Activated CD8-positive, alpha-beta memory T cell treated with anti-CD3 and anti-CD28 coated beads for 36 hours (primary cell): ENCODE data around the gene PADI6. TPM values are rescaled to one million over a fixed set of nuclear protein-coding genes. Genes with fewer than 3 reads are reported as not detected.

ENCODE experiments used
- CTCF ChIA-PET: fragments of 350-600 bp; sonication (Branson Sonifier 250); formaldehyde crosslinking; loops from one replicate; lab custom pipeline; 2021; ENCODE audit warnings: antibody characterized with exemption; lab: Charles Lee
- POLR2A ChIA-PET: fragments of 350-600 bp; sonication (Branson Sonifier 250); formaldehyde crosslinking; loops from one replicate; lab custom pipeline; 2021; ENCODE audit warnings: antibody characterized with exemption; lab: Charles Lee
- total RNA-seq, 2 experiments: library from RNA; stranded (reverse); gene quantifications; one replicate each; pipeline ENCODE4 v1.2.3, GENCODE V29; 2021

Gene PADI6
- total RNA-seq, 2 experiments from 2014 or later: not detected

DNA sequence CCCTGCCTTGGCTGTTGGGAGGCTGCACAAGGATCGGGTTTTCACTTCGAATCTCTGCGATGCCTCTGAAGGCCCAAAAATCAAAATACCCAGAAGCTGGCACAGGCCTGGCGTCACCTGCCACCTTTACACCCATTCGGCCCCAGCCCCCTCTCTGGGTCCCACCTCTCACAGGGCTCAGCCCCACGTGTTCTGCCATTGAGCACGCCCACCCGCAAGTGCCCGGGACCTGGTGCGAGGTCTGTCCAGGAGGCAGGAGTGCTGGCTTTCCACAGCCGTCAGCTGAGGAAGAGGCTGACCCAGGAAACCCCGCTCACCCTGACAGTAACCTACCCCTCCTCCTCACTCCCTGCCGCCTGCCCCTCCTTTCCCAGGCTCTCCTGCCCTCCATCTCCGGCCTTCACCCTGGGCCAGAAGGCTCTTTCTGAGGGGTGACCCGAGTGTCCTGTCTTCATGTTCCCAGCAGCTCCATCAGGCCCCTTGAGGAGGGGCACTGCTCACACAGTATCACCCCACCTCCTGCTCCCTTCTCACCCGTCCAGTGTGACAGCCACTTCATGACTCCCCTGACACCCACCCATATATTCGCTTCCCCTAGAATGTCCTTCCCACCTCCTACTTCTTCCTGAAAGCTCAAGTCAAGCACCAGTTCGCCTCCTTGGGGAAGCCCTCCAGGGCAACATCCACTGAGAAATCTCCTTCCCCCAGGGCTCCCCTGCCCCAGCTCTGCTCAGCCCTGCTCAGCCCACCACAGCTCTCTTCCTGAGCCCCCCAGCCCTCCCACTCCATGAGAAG is 54.0 kb downstream of the PADI6 start:
- CTCF ChIA-PET: no interaction called here
- POLR2A ChIA-PET: no interaction called here

DNA sequence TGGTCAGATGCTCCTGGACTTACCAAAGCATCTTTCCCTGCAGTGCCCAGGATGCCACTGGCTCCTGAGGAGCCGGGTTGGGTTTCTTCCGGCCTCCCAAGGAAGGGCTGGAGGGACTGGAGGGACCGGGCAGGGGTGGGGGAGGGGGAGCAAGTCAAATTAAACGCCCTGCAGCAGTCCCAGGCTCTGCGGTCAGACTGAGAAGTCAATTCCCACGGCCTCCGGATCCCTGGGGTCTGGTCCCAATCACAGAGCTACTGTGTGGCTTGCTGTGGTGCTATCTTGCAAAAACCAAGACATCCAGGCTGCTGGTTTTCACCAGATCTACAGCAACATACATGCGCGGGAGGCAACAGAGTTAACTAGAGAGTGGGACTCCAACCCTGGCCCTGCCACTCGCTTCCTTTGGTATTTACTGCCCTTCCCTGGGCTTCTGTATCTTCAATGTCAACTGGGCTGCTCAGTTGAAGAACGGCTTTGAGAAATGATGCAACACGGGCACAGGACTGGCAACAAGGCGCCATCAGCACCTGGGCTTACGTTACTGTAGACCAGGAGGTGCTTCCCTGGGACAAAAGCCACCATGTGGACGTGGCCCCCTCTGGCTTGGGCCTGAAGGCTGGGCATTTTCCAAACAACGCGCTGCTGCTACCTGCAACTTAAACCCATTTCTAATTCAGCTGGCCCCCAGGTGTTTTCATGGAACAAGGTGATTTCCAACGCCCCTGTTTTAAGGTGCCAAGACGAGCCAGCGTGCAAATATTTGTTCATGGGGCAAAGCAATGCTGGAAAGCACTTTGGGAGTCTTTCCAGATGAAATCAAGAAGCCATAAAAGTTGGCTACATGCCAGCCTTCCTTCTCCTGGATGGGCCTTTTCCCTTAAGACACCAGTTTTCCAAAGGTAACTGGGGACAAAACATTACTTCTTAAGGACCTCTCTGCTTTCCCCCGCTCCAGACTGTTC is 56.0 kb downstream of the PADI6 start:
- ChIA-PET CTCF (no interaction called here), POLR2A (no interaction called here)

DNA sequence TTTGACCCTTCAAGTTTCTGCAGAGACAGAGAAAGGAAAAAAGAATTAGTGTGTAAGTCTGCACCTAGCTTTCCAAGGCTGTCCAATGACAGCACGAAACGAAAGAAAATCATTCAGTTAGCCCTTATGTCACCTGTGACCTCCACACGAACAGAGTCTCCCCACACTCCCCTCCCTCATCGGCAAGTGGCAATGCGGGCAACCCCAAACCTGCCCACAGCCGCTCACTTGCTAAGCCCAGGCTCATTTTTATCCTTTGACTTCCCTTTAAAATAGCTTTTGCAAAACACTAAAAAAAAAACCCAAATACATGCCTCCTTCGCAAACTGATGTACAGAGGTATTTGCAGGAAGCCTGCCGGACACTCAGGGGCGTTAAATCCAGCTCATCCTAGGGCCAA is 57.2 kb downstream of the PADI6 start:
- ChIA-PET CTCF (no interaction called here), POLR2A (no interaction called here)

DNA sequence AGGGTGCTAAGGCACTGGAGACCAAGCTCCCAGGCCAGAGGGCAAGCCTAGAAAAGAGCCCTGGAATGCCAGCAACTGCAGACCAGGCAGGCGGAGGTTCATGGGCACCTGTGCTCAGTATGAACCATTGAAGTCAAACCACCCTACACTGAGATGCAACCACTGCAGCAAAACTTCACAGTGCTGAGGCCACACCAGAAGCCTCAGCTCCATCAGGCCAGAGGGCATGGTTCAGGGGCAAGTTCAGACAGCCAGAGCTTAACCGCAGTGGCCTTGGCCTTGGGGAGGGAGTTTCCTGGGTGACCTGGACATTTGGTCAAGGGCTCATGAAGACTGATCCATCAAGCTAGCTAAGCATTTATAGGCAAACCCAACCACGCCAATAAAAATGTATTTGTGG is 60.4 kb downstream of the PADI6 start:
- CTCF ChIA-PET: no interaction called here
- POLR2A ChIA-PET: no interaction called here

DNA sequence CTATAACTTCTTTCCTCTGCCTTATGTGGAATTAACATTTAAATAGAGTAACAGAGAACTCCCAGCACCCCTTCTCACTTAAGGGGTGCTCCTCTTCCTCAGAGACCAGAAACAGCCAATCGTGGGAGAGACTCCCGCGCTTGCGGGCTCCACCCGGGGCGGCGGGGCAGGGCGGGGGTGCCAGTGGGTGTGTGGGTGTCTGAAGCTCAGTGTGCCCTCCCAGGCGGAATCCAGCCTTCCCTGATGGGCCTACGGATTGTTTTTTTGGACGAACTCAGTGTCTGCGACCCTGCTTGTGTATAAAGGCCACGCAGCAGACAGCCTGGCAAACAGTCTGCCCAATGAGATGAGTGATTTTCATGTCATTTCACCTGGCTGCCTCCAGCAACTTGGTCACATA is 61.3 kb downstream of the PADI6 start:
- CTCF ChIA-PET: interaction anchor here (0.8 kb wide), 1 partner anchor 14 kb away, joined by 4 read pairs; no protein-coding TSS in a partner anchor
- POLR2A ChIA-PET: no interaction called here

DNA sequence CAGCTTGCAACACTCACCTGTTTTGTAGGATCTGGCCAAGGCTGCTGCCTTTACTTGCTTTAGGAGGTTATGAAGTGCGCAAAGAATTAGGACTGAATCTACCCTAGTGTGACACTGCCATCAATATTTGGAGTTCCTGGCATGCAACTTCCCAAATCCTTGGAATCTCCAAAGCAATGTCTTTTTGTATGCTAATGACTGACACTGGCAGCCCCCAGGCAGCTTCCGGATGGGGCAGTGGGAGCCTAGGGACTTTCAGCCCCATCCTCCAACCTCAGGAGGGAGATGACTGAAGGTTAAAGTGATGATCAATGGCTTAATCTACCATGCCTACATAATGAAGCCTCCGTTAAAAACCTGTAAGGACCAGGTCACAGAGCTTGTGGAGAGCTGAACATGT is 62.0 kb downstream of the PADI6 start:
- ChIA-PET CTCF (interaction anchor here (0.8 kb wide), 1 partner anchor 15 kb away, joined by 4 read pairs; no protein-coding TSS in a partner anchor), POLR2A (no interaction called here)

DNA sequence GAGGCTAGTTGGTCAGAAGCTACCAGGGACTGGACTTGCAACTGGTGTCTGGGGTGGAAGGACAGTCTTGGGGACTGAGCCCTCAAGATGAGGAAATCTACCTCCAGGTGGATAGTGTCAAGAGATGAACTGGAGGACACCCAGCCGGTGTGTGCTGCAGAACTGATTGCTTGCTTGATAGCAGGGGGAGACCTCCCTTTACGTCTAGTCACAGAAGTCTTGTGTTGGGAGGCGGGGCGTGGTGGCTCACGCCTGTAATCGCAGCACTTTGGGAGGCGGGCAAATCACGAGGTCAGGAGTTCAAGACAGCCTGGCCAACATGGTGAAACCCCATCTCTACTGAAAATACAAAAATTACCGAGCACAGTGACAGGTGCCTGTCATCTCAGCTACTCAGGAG is 62.6 kb downstream of the PADI6 start:
- POLR2A ChIA-PET: no interaction called here

DNA sequence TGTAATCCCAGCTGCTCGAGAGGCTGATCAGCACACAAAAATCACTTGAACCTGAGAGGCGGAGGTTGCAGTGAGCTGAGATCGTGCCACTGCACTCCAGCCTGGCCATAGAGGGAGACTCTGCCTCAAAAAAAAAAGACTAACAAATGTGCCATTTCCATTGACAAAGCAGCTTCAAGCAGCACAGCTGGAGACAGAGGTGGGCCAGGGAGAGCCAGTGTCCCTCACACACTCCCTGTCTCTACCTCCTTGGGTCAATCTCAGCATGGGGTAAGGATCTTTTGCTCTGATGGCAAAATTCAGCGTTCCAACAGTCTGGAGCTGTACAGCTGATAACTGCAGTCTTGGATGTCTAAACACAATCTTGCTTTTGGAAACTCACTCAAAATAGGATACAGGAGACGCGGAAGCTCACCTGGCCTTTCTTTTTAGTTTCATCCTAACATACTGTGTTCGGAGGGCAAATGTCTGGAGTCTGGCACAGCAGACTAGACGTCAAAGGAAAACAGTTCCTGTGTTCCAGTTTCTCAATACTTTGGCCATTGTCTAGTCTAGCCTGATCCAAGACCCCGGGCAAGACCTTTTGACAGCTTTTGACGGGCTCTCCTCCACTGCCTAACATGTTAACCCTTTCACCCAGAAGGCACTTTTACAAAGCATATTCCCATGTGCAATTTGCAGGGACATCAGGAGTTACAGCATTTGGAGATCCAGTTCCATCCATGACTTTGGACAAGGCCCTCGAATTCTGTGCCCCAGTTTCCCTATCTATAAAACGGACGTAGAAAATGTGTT is 64.6 kb downstream of the PADI6 start:
- ChIA-PET POLR2A (no interaction called here), CTCF (interaction anchor here (0.5 kb wide), 1 partner anchor 25 kb away, joined by 3 read pairs; no protein-coding TSS in a partner anchor)

More for the DNA sequence above, 62.6 kb downstream of the PADI6 start:
- CTCF ChIA-PET: no interaction called here

DNA sequence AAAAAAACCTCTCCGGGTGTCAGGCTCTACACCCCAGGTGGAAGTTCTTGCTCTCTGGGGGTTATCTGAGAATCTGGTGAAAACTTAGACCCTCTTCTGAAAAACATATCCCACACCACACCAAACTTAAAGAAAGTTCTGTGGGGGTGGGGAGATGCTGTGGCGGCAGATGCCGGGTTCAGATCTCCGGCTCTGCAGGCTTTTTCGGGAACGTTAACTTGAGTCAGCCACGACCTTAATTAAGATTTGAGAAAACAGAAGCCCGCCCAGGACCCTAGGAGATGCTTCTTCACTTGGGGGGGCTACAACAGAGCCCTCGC is 65.2 kb downstream of the PADI6 start:
- ChIA-PET POLR2A (no interaction called here), CTCF (interaction anchor here (0.5 kb wide), 1 partner anchor 26 kb away, joined by 3 read pairs; no protein-coding TSS in a partner anchor)

DNA sequence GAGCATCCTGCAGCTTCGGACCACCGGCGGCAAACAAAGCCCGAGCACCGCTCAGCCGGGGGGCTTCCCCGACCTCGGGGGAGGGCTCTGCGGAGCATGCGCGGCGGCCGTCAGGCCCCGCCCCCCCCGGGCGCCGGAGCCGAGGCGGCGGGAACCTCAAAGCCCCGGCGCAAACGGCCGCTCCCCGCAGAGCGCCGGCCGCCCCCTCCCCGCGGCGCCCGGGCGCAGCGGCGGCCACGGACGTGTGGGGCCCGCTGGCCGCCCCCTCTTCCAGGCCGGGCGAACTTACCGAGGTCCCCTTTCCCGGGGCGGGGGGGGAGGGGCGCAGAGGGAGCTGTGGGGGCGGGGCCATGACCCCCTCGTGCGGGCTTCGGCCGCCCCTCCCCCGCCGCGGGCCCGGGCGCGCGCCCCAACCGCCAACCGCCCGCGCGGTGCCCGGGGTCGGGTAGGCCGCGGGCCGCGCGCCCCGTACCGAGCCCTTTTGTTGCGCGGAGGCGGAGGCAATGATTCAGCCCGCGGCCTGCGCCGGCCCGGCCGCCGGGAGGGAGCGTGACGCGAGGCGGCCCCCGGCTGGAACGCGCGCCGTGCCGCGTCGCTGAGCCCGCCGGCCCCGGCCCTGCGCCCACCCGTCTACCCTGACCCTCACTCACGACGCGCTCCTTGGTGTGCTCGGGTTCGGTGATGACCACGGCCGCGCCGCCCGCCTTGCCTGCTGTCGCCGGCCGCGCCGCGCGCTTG is 65.8 kb downstream of the PADI6 start:
- ChIA-PET CTCF (no interaction called here), POLR2A (no interaction called here)

DNA sequence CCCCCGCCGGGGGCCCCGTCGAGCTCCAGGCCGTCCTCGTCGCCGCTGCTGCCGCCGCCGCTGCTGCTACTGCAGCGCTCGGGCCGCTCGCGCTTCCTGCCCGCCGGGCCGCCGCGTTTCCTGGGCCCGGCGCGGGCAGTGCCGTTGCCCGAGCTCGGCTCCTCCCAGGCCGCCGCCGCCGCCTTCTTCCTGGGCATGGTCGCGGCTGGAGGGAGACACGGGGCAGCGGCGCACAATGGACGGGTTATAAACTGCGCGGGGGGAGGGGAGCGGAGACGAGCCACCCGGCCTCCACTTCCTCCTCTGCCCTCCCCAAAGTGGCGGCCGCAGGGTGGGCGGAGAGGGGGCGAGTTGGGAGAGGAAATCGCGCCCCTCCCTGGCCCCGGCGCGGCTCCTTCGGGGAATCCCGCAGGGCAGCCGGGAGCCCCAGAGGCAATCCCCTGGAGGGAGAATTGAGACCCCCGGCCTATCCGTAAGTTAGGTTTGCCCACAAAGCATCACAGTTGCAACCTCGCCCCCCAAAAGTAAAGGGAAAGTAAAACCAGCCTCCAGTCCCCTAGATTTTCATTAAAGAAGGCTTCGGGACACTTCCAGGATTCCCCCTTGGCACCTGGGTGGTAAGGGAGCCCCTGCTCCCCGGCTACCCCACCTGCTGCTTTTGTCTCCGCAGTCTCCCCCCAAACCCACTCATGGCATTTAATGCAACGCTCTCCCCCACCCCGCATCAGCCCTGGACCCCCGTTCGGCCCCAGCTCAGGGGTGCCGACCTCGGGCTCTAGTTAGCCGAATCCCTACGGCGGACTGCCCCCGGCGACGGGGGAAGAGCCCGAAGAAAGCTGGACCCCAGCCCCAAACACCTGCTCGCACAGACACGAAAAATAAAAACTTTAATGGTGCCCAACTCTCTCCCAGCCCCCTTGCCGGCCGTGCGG is 66.6 kb downstream of the PADI6 start:
- ChIA-PET CTCF (interaction anchor here (0.5 kb wide), 1 partner anchor 54 kb away, joined by 3 read pairs; no protein-coding TSS in a partner anchor), POLR2A (interaction anchor here (0.6 to 1.0 kb wide), 4 partner anchors 30 to 1813 kb away, joined by 3 to 6 read pairs (median 4); partner anchors contain the start of genes EMC1 and MRTO4)

DNA sequence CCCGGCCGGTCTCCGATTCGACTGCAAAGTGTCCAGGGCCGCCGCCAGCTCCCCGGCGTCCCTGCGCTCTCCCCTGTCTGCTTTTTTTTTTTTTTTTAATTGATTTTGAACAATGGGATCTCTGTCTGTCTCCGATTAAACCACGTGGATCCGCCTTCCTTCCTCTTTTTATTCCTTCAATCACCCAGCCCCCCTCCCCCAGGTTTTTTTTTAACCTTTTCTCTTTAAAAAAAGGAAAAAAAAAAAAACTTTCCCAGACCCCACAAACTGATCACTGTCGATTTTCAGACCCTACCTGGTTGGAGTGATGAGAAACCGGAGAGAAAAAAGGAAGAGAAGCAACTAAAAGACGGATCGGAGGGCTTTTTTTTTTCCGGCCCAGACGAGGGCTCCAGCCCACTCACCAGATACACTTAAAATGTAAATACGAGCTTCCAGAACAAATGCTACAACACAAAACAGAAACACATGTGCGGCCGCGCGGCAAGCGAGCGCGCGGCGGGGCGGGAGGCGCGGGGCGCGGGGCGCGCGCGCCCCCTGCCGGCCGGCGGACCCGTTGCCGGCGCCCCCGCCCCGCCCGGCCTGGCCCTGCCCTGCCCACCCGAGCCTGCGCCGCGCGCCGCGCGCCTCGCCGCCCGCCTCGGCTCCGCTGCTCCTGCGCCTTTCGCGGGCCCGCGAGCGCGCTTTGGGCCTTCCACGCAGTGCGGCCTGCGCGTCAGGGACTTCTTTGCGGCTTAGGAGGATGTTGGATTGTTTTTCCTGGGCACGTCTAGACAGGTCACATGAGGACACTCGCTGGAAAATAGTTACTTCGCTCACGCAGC is 67.5 kb downstream of the PADI6 start, which contains the start of gene RCC2:
Gene RCC2, minus strand, starts transcription at position 428 of the 824 bp plus-strand sequence. CDS start 1,163 bp downstream, outside the sequence.
- CTCF ChIA-PET: interaction anchor here (0.5 to 0.6 kb wide), 2 partner anchors 13 to 53 kb away, joined by 3 read pairs; no protein-coding TSS in a partner anchor
- POLR2A ChIA-PET: interaction anchor here (0.6 to 1.0 kb wide), 5 partner anchors 9 to 1812 kb away, joined by 3 to 6 read pairs (median 4); partner anchors contain the start of genes EMC1 and MRTO4

DNA sequence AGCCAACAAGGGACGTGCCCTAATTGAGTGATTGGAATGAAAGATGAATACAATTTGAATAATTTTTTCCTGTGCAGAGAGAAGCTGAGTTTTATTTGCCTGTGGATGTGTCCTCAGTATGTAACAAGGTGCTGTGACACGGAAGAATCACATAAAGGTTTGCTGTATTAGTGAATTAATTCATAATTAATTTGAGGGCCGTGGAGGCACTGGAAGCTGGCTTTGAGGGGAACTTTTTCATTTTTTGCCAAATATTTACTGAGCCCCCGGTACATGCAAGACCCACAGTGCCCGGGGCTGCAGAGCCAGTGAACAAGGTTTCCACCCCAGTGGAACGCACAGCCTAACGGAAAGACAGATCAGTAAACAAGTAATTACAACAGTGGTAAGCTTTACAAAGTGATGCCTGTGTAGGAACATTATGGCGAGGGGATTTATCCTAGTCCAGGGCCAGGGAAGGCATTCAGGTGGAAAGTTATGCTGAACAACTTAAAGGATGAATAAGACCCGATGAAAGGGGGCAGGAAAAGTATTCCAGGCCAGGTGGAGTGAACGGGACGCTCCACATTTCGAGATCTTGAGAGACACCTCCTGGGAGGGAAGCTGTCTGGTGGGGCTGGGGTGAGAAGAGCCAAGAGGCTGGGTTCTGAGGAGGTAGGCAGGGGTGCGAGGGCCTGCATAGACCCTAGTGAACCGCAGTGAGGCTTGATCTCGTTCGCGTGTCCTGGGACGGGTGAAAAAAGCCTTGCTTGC is 68.3 kb downstream of the PADI6 start:
- ChIA-PET CTCF (interaction anchor here (0.6 to 0.8 kb wide), 2 partner anchors 12 to 21 kb away, joined by 3 to 4 read pairs; no protein-coding TSS in a partner anchor), POLR2A (interaction anchor here (0.6 to 1.0 kb wide), 2 partner anchors 10 to 1811 kb away, joined by 3 to 4 read pairs; partner anchors contain the start of genes EMC1 and MRTO4)

DNA sequence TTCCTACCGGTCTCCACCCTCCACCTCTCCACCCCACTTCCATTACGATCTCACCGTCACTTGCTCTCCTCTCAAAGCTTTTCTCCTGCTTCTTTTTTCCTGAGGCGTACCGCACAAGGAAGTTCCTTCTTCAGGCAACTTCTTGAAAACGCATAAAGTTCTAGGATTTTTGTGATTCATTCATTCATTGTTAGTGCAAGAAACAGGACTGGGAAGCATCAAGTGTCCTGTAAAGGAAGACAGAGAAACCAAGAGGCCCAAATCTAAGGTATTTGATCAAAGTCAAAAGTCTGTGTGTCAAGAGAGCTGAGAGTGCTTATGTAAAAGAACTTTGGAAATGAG is 68.8 kb downstream of the PADI6 start:
- POLR2A ChIA-PET: no interaction called here
- CTCF ChIA-PET: interaction anchor here (0.8 kb wide), 1 partner anchor 22 kb away, joined by 4 read pairs; no protein-coding TSS in a partner anchor

DNA sequence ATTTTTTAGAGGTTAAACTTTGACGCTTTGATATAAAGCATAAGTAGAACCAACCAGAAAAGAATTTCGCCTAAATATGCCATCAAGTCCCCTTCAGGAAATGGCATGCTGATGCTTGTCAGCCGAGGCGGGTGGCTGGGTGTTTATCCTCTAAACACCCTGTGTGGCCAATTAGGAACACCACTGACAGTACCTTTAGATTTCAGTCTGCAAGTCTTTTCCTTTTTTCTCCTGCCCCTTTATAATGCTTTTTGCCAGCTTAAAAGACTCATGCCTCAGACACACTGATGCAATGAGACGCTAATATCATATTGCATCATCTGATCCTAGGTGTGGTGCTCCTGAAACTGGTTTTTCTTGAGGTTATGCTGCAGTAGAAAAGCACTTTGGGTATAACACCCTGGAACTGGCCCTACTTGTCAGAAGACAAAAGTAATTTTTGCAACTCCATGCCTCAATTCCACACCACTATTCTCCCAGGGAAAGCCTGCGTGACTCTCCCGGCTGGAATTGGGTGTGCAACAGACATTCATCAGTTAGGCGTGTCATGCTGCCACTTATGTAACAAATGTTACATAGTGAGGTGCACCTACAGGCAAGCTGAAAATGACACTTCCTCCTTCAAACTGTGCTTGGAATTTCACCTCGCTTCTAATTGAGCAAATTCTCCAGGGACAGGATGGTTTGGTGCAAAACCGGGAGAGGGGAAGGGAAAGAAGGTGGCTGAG is 69.4 kb downstream of the PADI6 start:
- ChIA-PET CTCF (interaction anchor here (0.8 to 1.9 kb wide), 2 partner anchors 11 to 23 kb away, joined by 4 to 5 read pairs; no protein-coding TSS in a partner anchor), POLR2A (no interaction called here)
